DOHH2 (cell line): ENCODE measurements around the gene MINAR1.

Experiments
- H3F3A ChIP-seq: fragments of 200-600 bp; sonication (generic), shearing (Covaris generic); 2 replicates; pipeline ENCODE4 v1.6.0; 2016; ENCODE audit warnings: antibody characterized with exemption, mild to moderate bottlenecking; ENCODE audit not compliant: control insufficient read depth, insufficient read depth
- H3K27ac ChIP-seq: fragments of 200-600 bp; sonication (generic); 2 replicates; pipeline ENCODE4 v1.5.1; 2014; ENCODE audit warnings: low read depth, mild to moderate bottlenecking, low read length, moderate library complexity
- H3K27me3 ChIP-seq: fragments of 200-600 bp; sonication (generic); 2 replicates; pipeline ENCODE4 v1.6.1; 2014; ENCODE audit warnings: mild to moderate bottlenecking, low read length, mixed read lengths; ENCODE audit not compliant: control insufficient read depth
- H3K36me3 ChIP-seq: fragments of 200-600 bp; sonication (generic); 2 replicates; pipeline ENCODE4 v1.6.1; 2014; ENCODE audit warnings: mild to moderate bottlenecking, low read length, moderate library complexity, mixed read lengths; ENCODE audit not compliant: control insufficient read depth
- H3K4me1 ChIP-seq: fragments of 200-600 bp; sonication (generic); 2 replicates; pipeline ENCODE4 v1.6.1; 2014; ENCODE audit warnings: mild to moderate bottlenecking, low read length, mixed read lengths; ENCODE audit not compliant: control insufficient read depth
- H3K4me2 ChIP-seq: fragments of 200-600 bp; sonication (generic); 2 replicates; pipeline ENCODE4 v1.6.0; 2014; ENCODE audit warnings: mild to moderate bottlenecking, low read length, moderate library complexity
- H3K4me3 ChIP-seq: fragments of 200-600 bp; sonication (generic); 2 replicates; pipeline ENCODE4 v1.5.1; 2014; ENCODE audit warnings: mild to moderate bottlenecking, low read length, mixed read lengths
- H3K79me2 ChIP-seq: fragments of 200-600 bp; sonication (generic); 2 replicates; pipeline ENCODE4 v1.6.1; 2014; ENCODE audit warnings: mild to moderate bottlenecking, low read length, mixed read lengths; ENCODE audit not compliant: control insufficient read depth
- H3K9me2 ChIP-seq: fragments of 200-600 bp; sonication (generic); replicated peaks from 2 replicates; pipeline ENCODE4 v1.6.1; 2014; ENCODE audit warnings: mild to moderate bottlenecking, low read length, mixed read lengths; ENCODE audit not compliant: control insufficient read depth
- H3K9me3 ChIP-seq: fragments of 200-600 bp; sonication (generic); 2 replicates; pipeline ENCODE4 v1.6.1; 2014; ENCODE audit warnings: antibody characterized with exemption, low read length, mixed read lengths; ENCODE audit not compliant: control insufficient read depth, insufficient read depth
- H4K20me1 ChIP-seq: fragments of 200-600 bp; sonication (generic); 2 replicates; pipeline ENCODE4 v1.6.0; 2014; ENCODE audit warnings: low read depth, mild to moderate bottlenecking, antibody characterized with exemption, low read length, moderate library complexity; ENCODE audit not compliant: control insufficient read depth, insufficient read depth
- CTCF ChIP-seq: fragments of 200-600 bp; sonication (generic); IDR thresholded peaks from one replicate; pipeline ENCODE4 v1.5.1; 2014; ENCODE audit warnings: antibody characterized with exemption, mild to moderate bottlenecking, low read depth, low read length; ENCODE audit not compliant: poor library complexity, severe bottlenecking
- EZH2phosphoT487 ChIP-seq: fragments of 200-600 bp; sonication (generic); IDR thresholded peaks from 2 replicates; pipeline ENCODE4 v1.6.1; 2017; ENCODE audit warnings: borderline replicate concordance, mild to moderate bottlenecking, antibody characterized with exemption, low read length, moderate library complexity, mixed read lengths

Gene MINAR1

GRCh38 chr15:79442911-79443310 is 10.8 kb downstream of the MINAR1 start:
- Histone ChIP-seq H3K9me3 (no peaks in the 10 kb centered on the region; the same call in 1 of the 2 replicates), H3K9me2 (no peaks in the 10 kb centered on the region), H3K27ac (no peak overlapping the region), H3F3A (no peaks in the 10 kb centered on the region), H3K36me3 (no peaks in the 10 kb centered on the region), H3K4me3 (no peak overlapping the region), H4K20me1 (no peaks in the 10 kb centered on the region), H3K4me1 (no peaks in the 10 kb centered on the region), H3K27me3 (no peaks in the 10 kb centered on the region), H3K4me2 (no peak overlapping the region), H3K79me2 (no peaks in the 10 kb centered on the region)
- TF ChIP-seq EZH2phosphoT487 (no peak), CTCF (no peak)

GRCh38 chr15:79447060-79447459 is 14.9 kb downstream of the MINAR1 start:
- no peak for TF ChIP-seq EZH2phosphoT487
- TF ChIP-seq CTCF: no peak
- Histone ChIP-seq H3K4me2 (no peak overlapping the region), H3K4me3 (no peak overlapping the region), H3K27me3 (no peaks in the 10 kb centered on the region), H3K79me2 (no peaks in the 10 kb centered on the region), H3K9me3 (no peaks in the 10 kb centered on the region; the same call in 1 of the 2 replicates), H4K20me1 (no peaks in the 10 kb centered on the region), H3K4me1 (no peaks in the 10 kb centered on the region), H3K9me2 (no peaks in the 10 kb centered on the region), H3K36me3 (no peaks in the 10 kb centered on the region), H3K27ac (no peak overlapping the region), H3F3A (no peaks in the 10 kb centered on the region)

GRCh38 chr15:79450648-79451047 is 18.5 kb downstream of the MINAR1 start:
- H3K27me3 ChIP-seq: no peaks in the 10 kb centered on the region
- H3K27ac ChIP-seq: no peak overlapping the region
- no peaks in the 10 kb centered on the region for H3K9me2 ChIP-seq
- no peak overlapping the region for H3K4me2 ChIP-seq
- H3K36me3 ChIP-seq: no peaks in the 10 kb centered on the region
- H3K4me1 ChIP-seq: peaks cover 3% of the 10 kb centered on the region; the same call in 1 of the 2 replicates
- no peaks in the 10 kb centered on the region; the same call in 1 of the 2 replicates for H3K9me3 ChIP-seq
- no peaks in the 10 kb centered on the region for H3K79me2 ChIP-seq
- TF ChIP-seq EZH2phosphoT487: no peak
- no peak for TF ChIP-seq CTCF
- no peaks in the 10 kb centered on the region for H3F3A ChIP-seq
- no peaks in the 10 kb centered on the region for H4K20me1 ChIP-seq
- no peak overlapping the region for H3K4me3 ChIP-seq
